ENCODE data around the gene DUS3L. TPM values are rescaled to one million over a fixed set of nuclear protein-coding genes. Genes with fewer than 3 reads are reported as not detected.

Gene DUS3L
- total RNA-seq, 1 donor from 2014 or later: 61.1 TPM

- no peak for DNase-seq (ENCODE audit: low spot score in 2 of 2, unreplicated experiment in 2 of 2)
- Mint-ChIP-seq H3K4me3 (no peak overlapping the region), H3K27ac (no peak overlapping the region), H3K27me3 (ENCODE audit: low read depth) (peaks cover 4% of the 10 kb centered on the region), H3K4me1 (peaks cover 8% of the 10 kb centered on the region), H3K9me3 (no peaks in the 10 kb centered on the region), H3K36me3 (no peaks in the 10 kb centered on the region)
- TF ChIP-seq CTCF (IDR thresholded peaks at IDR 0.05; ENCODE audit: unreplicated experiment): no peak
Measured at GRCh38 chr19:5823579-5824281, 32.8 kb upstream of the DUS3L start.

- H3K36me3 Mint-ChIP-seq: no peaks in the 10 kb centered on the region
- H3K27me3 Mint-ChIP-seq (ENCODE audit: low read depth): peaks cover 9% of the 10 kb centered on the region
- no peak overlapping the region for H3K27ac Mint-ChIP-seq
- no peaks in the 10 kb centered on the region for H3K9me3 Mint-ChIP-seq
- H3K4me1 Mint-ChIP-seq: peaks cover 4% of the 10 kb centered on the region
- no peak for TF ChIP-seq CTCF (IDR thresholded peaks at IDR 0.05; ENCODE audit: unreplicated experiment)
- no peak overlapping the region for H3K4me3 Mint-ChIP-seq
- DNase-seq (ENCODE audit: low spot score in 2 of 2, unreplicated experiment in 2 of 2): no peak
Measured at GRCh38 chr19:5822181-5822844, 31.4 kb upstream of the DUS3L start.

GRCh38 chr19:5821521-5822180 lies 30.7 kb upstream of the DUS3L start:
- Mint-ChIP-seq H3K4me3 (no peak overlapping the region), H3K27ac (no peak overlapping the region), H3K27me3 (ENCODE audit: low read depth) (peaks cover 14% of the 10 kb centered on the region), H3K4me1 (no peaks in the 10 kb centered on the region), H3K36me3 (no peaks in the 10 kb centered on the region), H3K9me3 (no peaks in the 10 kb centered on the region)
- no peak for DNase-seq (ENCODE audit: low spot score in 2 of 2, unreplicated experiment in 2 of 2)
- no peak for TF ChIP-seq CTCF (IDR thresholded peaks at IDR 0.05; ENCODE audit: unreplicated experiment)

GRCh38 chr19:5820785-5821184 lies 29.8 kb upstream of the DUS3L start:
- no peaks in the 10 kb centered on the region for H3K9me3 Mint-ChIP-seq
- H3K4me1 Mint-ChIP-seq: no peaks in the 10 kb centered on the region
- TF ChIP-seq CTCF (IDR thresholded peaks at IDR 0.05; ENCODE audit: unreplicated experiment): no peak
- H3K27me3 Mint-ChIP-seq (ENCODE audit: low read depth): peaks cover 21% of the 10 kb centered on the region
- no peaks in the 10 kb centered on the region for H3K36me3 Mint-ChIP-seq
- no peak overlapping the region for H3K4me3 Mint-ChIP-seq
- DNase-seq (ENCODE audit: low spot score in 2 of 2, unreplicated experiment in 2 of 2): no peak
- H3K27ac Mint-ChIP-seq: no peak overlapping the region

- Mint-ChIP-seq H3K4me3 (no peak overlapping the region), H3K4me1 (no peaks in the 10 kb centered on the region), H3K27me3 (ENCODE audit: low read depth) (peaks cover 28% of the 10 kb centered on the region), H3K27ac (no peak overlapping the region), H3K9me3 (no peaks in the 10 kb centered on the region), H3K36me3 (no peaks in the 10 kb centered on the region)
- DNase-seq (ENCODE audit: low spot score in 2 of 2, unreplicated experiment in 2 of 2): no peak
- TF ChIP-seq CTCF (IDR thresholded peaks at IDR 0.05; ENCODE audit: unreplicated experiment): no peak
Measured at GRCh38 chr19:5818594-5818993, 27.6 kb upstream of the DUS3L start.
